Hepatocyte (in vitro differentiated cells): ENCODE results near the gene IL1RAPL2. TPM values are rescaled to one million over a fixed set of nuclear protein-coding genes. Genes with fewer than 3 reads are reported as not detected.

Experiments used
- DNase-seq: peaks from one replicate; pipeline ENCODE4 v3.0.0-alpha.2; 2016; ENCODE audit warnings: low spot score
- H2AFZ ChIP-seq: fragments of 200-600 bp; sonication (generic); 2 replicates; pipeline ENCODE4 v1.6.0; 2016; ENCODE audit warnings: antibody characterized with exemption, mild to moderate bottlenecking
- H3K27ac ChIP-seq: fragments of 200-600 bp; sonication (generic); 2 replicates; pipeline ENCODE4 v1.5.1; 2016; ENCODE audit warnings: mild to moderate bottlenecking
- H3K27me3 ChIP-seq: fragments of 200-600 bp; sonication (generic); 2 replicates; pipeline ENCODE4 v1.6.1; 2016
- H3K36me3 ChIP-seq: fragments of 200-600 bp; sonication (generic); replicated peaks from 2 replicates; pipeline ENCODE4 v1.5.1; 2016; ENCODE audit warnings: low read depth; ENCODE audit not compliant: insufficient read depth
- H3K4me1 ChIP-seq: fragments of 200-600 bp; sonication (generic); 2 replicates; pipeline ENCODE4 v1.5.1; 2016; ENCODE audit warnings: mild to moderate bottlenecking, moderate library complexity; ENCODE audit not compliant: insufficient read depth
- H3K4me2 ChIP-seq: fragments of 200-600 bp; sonication (generic); 2 replicates; pipeline ENCODE4 v1.6.0; 2016
- H3K4me3 ChIP-seq: fragments of 200-600 bp; sonication (generic); 2 replicates; pipeline ENCODE4 v1.5.1; 2016; ENCODE audit warnings: mild to moderate bottlenecking
- H3K79me2 ChIP-seq: fragments of 200-600 bp; sonication (generic); 2 replicates; pipeline ENCODE4 v1.6.0; 2017; ENCODE audit warnings: mild to moderate bottlenecking
- H3K9me2 ChIP-seq: fragments of 200-600 bp; sonication (generic); replicated peaks from 2 replicates; pipeline ENCODE4 v1.6.0; 2017; ENCODE audit warnings: mild to moderate bottlenecking; ENCODE audit not compliant: insufficient read depth
- H3K9me3 ChIP-seq: fragments of 200-600 bp; sonication (generic); 2 replicates; pipeline ENCODE4 v1.5.1; 2016; ENCODE audit warnings: low read depth, mild to moderate bottlenecking
- H4K20me1 ChIP-seq: fragments of 200-600 bp; sonication (generic); 2 replicates; pipeline ENCODE4 v1.6.0; 2016; ENCODE audit warnings: mild to moderate bottlenecking; ENCODE audit not compliant: insufficient read depth, poor library complexity, severe bottlenecking
- CTCF ChIP-seq: fragments of 200-600 bp; sonication (generic); IDR thresholded peaks from 2 replicates; pipeline ENCODE4 v1.5.1; 2016; ENCODE audit warnings: antibody characterized with exemption, mild to moderate bottlenecking; ENCODE audit not compliant: poor library complexity
- EZH2 ChIP-seq: fragments of 200-600 bp; sonication (generic); IDR thresholded peaks from 2 replicates; pipeline ENCODE4 v1.6.1; 2016; ENCODE audit warnings: antibody characterized with exemption, mild to moderate bottlenecking, borderline replicate concordance
- EZH2phosphoT487 ChIP-seq: fragments of 200-600 bp; sonication (generic); IDR thresholded peaks from one replicate; pipeline ENCODE4 v1.6.1; 2018; ENCODE audit warnings: antibody characterized with exemption, mild to moderate bottlenecking, low read depth, moderate library complexity; ENCODE audit not compliant: unreplicated experiment, severe bottlenecking
- WGBS: methylation state at CpG from one replicate; pipeline ENCODE4 v1.1.6; 2016; ENCODE audit warnings: low lambda C conversion rate; ENCODE audit errors: missing lambda C conversion rate; 5-methylcytosine and 5-hydroxymethylcytosine counted together
- polyA plus RNA-seq: library from polyadenylated mRNA; unstranded; fragments of >200 nt; fragmentation: Nextera tagmentation; extraction: Ambion mirVana; gene quantifications from 2 replicates; pipeline ENCODE4 v1.2.1, GENCODE V29; 2016
- total RNA-seq: library from RNA; depleted of rRNA; stranded (reverse); fragments of >200 nt; gene quantifications from 2 replicates; pipeline ENCODE4 v1.2.3, GENCODE V29; 2014

The IL1RAPL2 gene
- total and polyA plus RNA-seq, 2 experiments from 2014 or later: 0.40 TPM; not detected in 1

GRCh38 chrX:104852241-104852640 lies 286.2 kb downstream of the IL1RAPL2 start:
- Histone ChIP-seq H3K4me2 (no peak overlapping the region), H2AFZ (no peak overlapping the region), H3K36me3 (no peaks in the 10 kb centered on the region), H3K27ac (no peak overlapping the region), H3K27me3 (no peaks in the 10 kb centered on the region), H3K4me3 (no peak overlapping the region), H3K9me3 (no peaks in the 10 kb centered on the region), H3K79me2 (no peaks in the 10 kb centered on the region), H3K9me2 (no peaks in the 10 kb centered on the region), H3K4me1 (no peaks in the 10 kb centered on the region), H4K20me1 (no peaks in the 10 kb centered on the region)
- 74% methylated on average over 1 of the region's 1 CpG for WGBS
- DNase-seq: no peak
- TF ChIP-seq CTCF (no peak), EZH2phosphoT487 (no peak), EZH2 (no peak)

- Histone ChIP-seq H3K27me3 (no peaks in the 10 kb centered on the region), H3K27ac (no peak overlapping the region), H3K4me3 (no peak overlapping the region), H3K4me2 (no peak overlapping the region), H3K36me3 (no peaks in the 10 kb centered on the region), H4K20me1 (no peaks in the 10 kb centered on the region), H2AFZ (no peak overlapping the region), H3K4me1 (no peaks in the 10 kb centered on the region), H3K79me2 (no peaks in the 10 kb centered on the region), H3K9me2 (no peaks in the 10 kb centered on the region), H3K9me3 (no peaks in the 10 kb centered on the region)
- no peak for DNase-seq
- no peak for TF ChIP-seq EZH2
- TF ChIP-seq EZH2phosphoT487: no peak
- no peak for TF ChIP-seq CTCF
Observed at GRCh38 chrX:104854188-104854587, 288.2 kb downstream of the IL1RAPL2 start.

- no peaks in the 10 kb centered on the region for H4K20me1 ChIP-seq
- H3K27ac ChIP-seq: no peak overlapping the region
- no peak overlapping the region for H3K4me3 ChIP-seq
- H3K9me3 ChIP-seq: no peaks in the 10 kb centered on the region
- no peaks in the 10 kb centered on the region for H3K9me2 ChIP-seq
- no peaks in the 10 kb centered on the region for H3K79me2 ChIP-seq
- no peaks in the 10 kb centered on the region for H3K4me1 ChIP-seq
- H2AFZ ChIP-seq: no peak overlapping the region
- no peaks in the 10 kb centered on the region for H3K36me3 ChIP-seq
- no peaks in the 10 kb centered on the region for H3K27me3 ChIP-seq
- no peak for DNase-seq
- no peak for TF ChIP-seq EZH2phosphoT487
- no peak for TF ChIP-seq CTCF
- TF ChIP-seq EZH2: no peak
- 70% methylated on average over 3 of the region's 3 CpGs for WGBS
- H3K4me2 ChIP-seq: no peak overlapping the region
Observed at GRCh38 chrX:104854790-104855340, 288.9 kb downstream of the IL1RAPL2 start.

GRCh38 chrX:104863466-104863865 lies 297.5 kb downstream of the IL1RAPL2 start:
- Histone ChIP-seq H3K27ac (no peak overlapping the region), H3K27me3 (no peaks in the 10 kb centered on the region), H3K4me3 (no peak overlapping the region), H3K79me2 (no peaks in the 10 kb centered on the region), H3K36me3 (no peaks in the 10 kb centered on the region), H3K9me3 (no peaks in the 10 kb centered on the region), H3K4me2 (no peak overlapping the region), H2AFZ (no peak overlapping the region), H3K4me1 (no peaks in the 10 kb centered on the region), H3K9me2 (no peaks in the 10 kb centered on the region), H4K20me1 (no peaks in the 10 kb centered on the region)
- DNase-seq: no peak
- no peak for TF ChIP-seq EZH2
- TF ChIP-seq CTCF: no peak
- no peak for TF ChIP-seq EZH2phosphoT487
- WGBS: 45% methylated on average over 2 of the region's 2 CpGs
